ENCODE data around the gene ARL3. TPM values are rescaled to one million over a fixed set of nuclear protein-coding genes. Genes with fewer than 3 reads are reported as not detected.
"Not testable (repeated sequence)": the region's sequence is repeated elsewhere in the genome, so short reads cannot be mapped to it uniquely, and the experiment has no call there.

Gene ARL3
- total and polyA plus RNA-seq, 2 donors (not counting 1 experiment from before 2014, with no cell fraction given), result 10.6 to 22.9 TPM

GRCh38 chr10:102743078-102743587 lies 28.9 kb upstream of the ARL3 start:
- H3K4me3 ChIP-seq (replicated peaks in 1 of 4; ENCODE audit: control extremely low read depth in 1 of 4, insufficient read depth in 1 of 4, low read depth in 3 of 4, low read length in 4 of 4), result peak overlapping the region in 2 of 4 experiments; percentile 31 to 55

GRCh38 chr10:102742313-102742712 lies 28.1 kb upstream of the ARL3 start:
- H4K20me1 ChIP-seq (ENCODE audit: control insufficient read depth, extremely low read depth, insufficient read depth, low read length); H3K27me3 ChIP-seq (ENCODE audit: control insufficient read depth, insufficient read depth, low read length); H3K27ac ChIP-seq (ENCODE audit: insufficient read depth, low read length); H2AFZ ChIP-seq (ENCODE audit: low read length); H3K36me3 ChIP-seq (ENCODE audit: control insufficient read depth, insufficient read depth, low read length); H3K4me3 ChIP-seq (replicated peaks in 1 of 4; ENCODE audit: control extremely low read depth in 1 of 4, insufficient read depth in 1 of 4, low read depth in 3 of 4, low read length in 4 of 4); H3K9me3 ChIP-seq (ENCODE audit: control insufficient read depth, insufficient read depth, low read depth, low read length); H3K9ac ChIP-seq (ENCODE audit: insufficient read depth, low read length); H3K4me1 ChIP-seq (ENCODE audit: control insufficient read depth, extremely low read depth, insufficient read depth, low read length); DNase-seq (ENCODE audit: low read depth in 2 of 2); H3K4me2 ChIP-seq (ENCODE audit: extremely low read depth, insufficient read depth, low read length): not testable (repeated sequence)
- H3K79me2 ChIP-seq (ENCODE audit: control insufficient read depth, insufficient read depth, low read length), result peaks cover 30% of the 10 kb centered on the region

More at GRCh38 chr10:102743078-102743587, 28.9 kb upstream of the ARL3 start:
- TF ChIP-seq EZH2 (IDR thresholded peaks at IDR 0.05; ENCODE audit: low read length, missing control alignments), result no peak
- TF ChIP-seq CTCF (conservative IDR thresholded peaks at IDR 0.05 in 1 of 2, IDR thresholded peaks at IDR 0.05 in 1 of 2; ENCODE audit: low read depth in 1 of 2, low read length in 2 of 2), result no peak
- no peak for DNase-seq (ENCODE audit: low read depth in 2 of 2)
- Histone ChIP-seq H3K36me3 (ENCODE audit: control insufficient read depth, insufficient read depth, low read length) (no peaks in the 10 kb centered on the region), H3K9ac (ENCODE audit: insufficient read depth, low read length) (no peak overlapping the region), H3K4me1 (ENCODE audit: control insufficient read depth, extremely low read depth, insufficient read depth, low read length) (no peaks in the 10 kb centered on the region), H2AFZ (ENCODE audit: low read length) (peak overlapping the region; percentile 97), H3K4me2 (ENCODE audit: extremely low read depth, insufficient read depth, low read length) (no peak overlapping the region), H3K9me3 (ENCODE audit: control insufficient read depth, insufficient read depth, low read depth, low read length) (no peaks in the 10 kb centered on the region), H3K79me2 (ENCODE audit: control insufficient read depth, insufficient read depth, low read length) (peaks cover 31% of the 10 kb centered on the region), H3K27ac (ENCODE audit: insufficient read depth, low read length) (peak overlapping the region; percentile 34), H3K27me3 (ENCODE audit: control insufficient read depth, insufficient read depth, low read length) (no peaks in the 10 kb centered on the region), H4K20me1 (ENCODE audit: control insufficient read depth, extremely low read depth, insufficient read depth, low read length) (no peaks in the 10 kb centered on the region)

- Histone ChIP-seq H3K4me1 (ENCODE audit: control insufficient read depth, extremely low read depth, insufficient read depth, low read length) (no peaks in the 10 kb centered on the region), H3K9me3 (ENCODE audit: control insufficient read depth, insufficient read depth, low read depth, low read length) (no peaks in the 10 kb centered on the region), H3K36me3 (ENCODE audit: control insufficient read depth, insufficient read depth, low read length) (no peaks in the 10 kb centered on the region), H3K4me2 (ENCODE audit: extremely low read depth, insufficient read depth, low read length) (no peak overlapping the region), H3K27ac (ENCODE audit: insufficient read depth, low read length) (no peak overlapping the region), H3K4me3 (replicated peaks in 1 of 4; ENCODE audit: control extremely low read depth in 1 of 4, insufficient read depth in 1 of 4, low read depth in 3 of 4, low read length in 4 of 4) (no peak overlapping the region), H2AFZ (ENCODE audit: low read length) (no peak overlapping the region), H3K9ac (ENCODE audit: insufficient read depth, low read length) (no peak overlapping the region), H3K79me2 (ENCODE audit: control insufficient read depth, insufficient read depth, low read length) (peaks cover 27% of the 10 kb centered on the region), H3K27me3 (ENCODE audit: control insufficient read depth, insufficient read depth, low read length) (no peaks in the 10 kb centered on the region), H4K20me1 (ENCODE audit: control insufficient read depth, extremely low read depth, insufficient read depth, low read length) (no peaks in the 10 kb centered on the region)
- TF ChIP-seq CTCF (conservative IDR thresholded peaks at IDR 0.05 in 1 of 2, IDR thresholded peaks at IDR 0.05 in 1 of 2; ENCODE audit: low read depth in 1 of 2, low read length in 2 of 2) (no peak), EZH2 (IDR thresholded peaks at IDR 0.05; ENCODE audit: low read length, missing control alignments) (no peak)
- no peak for DNase-seq (ENCODE audit: low read depth in 2 of 2)
Measured at GRCh38 chr10:102741726-102742237, 27.6 kb upstream of the ARL3 start.
